GM18502 (cell line): ENCODE data around the gene NRCAM.

Experiments used
- ATAC-seq: cut with Tn5 transposase; IDR thresholded peaks from one replicate; pipeline ENCODE4 v1.9.1; 2021; ENCODE audit warnings: mild to moderate bottlenecking; ENCODE audit not compliant: unreplicated experiment, poor library complexity

Gene NRCAM

DNA sequence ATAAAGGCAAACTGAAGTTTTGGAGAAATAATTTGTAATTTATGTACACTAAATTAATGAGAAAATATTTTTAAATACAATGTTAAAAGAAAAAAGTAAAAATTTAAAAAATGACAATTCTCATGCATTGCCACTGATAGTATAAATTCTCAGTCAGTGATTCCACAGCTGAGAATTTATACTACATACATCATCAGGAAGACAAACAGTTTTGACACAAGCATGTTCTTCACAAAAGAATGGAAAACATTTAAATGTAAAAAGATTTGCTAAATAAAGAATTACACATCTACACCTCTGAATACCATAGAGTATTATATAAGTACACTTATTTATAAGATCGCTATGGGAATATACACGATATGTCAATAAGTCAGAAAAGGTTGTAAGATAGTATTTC is 225.0 kb downstream of the NRCAM start:
- ATAC-seq = no peak

DNA sequence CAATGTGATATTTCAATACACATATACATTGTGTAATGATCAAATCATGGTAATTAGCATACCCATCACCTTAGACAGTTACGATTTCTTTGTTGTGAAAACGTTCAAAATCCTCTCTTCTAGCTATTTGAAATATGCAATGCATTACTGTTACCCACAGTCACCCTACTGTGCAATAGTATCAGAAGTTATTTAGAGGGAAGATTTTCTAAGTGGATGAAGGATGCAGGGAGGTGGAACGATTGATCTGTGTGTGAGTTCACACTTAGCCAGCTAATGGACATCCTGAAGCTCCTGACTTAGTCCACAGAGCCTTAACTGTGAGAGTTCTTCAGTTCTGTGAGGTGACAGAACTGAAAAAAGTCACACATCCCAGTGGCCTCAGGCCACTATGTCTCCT is 228.9 kb downstream of the NRCAM start:
- no peak for ATAC-seq

DNA sequence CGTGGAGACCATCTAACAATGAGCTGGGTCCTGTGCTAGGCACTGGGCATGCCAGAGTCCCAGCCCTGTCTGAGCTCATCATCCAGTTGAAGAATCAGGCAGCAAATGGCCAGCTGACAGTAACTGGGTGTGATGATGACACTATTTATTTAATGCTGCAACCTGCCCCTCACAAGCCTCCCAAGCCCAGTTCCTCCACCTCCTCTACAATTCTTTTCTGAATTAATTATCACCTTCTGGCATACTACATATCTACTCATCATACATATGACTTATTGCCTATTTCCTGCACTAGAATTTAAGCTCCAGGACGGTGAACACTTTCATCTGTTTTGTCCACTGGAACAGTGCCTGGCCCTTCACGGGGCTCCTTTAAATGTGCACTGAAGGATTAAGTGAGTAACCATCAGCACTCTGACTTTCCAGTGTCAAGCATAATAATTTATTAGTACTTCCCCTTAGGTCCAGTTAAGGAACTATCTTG is 229.4 kb downstream of the NRCAM start:
- ATAC-seq = no peak

DNA sequence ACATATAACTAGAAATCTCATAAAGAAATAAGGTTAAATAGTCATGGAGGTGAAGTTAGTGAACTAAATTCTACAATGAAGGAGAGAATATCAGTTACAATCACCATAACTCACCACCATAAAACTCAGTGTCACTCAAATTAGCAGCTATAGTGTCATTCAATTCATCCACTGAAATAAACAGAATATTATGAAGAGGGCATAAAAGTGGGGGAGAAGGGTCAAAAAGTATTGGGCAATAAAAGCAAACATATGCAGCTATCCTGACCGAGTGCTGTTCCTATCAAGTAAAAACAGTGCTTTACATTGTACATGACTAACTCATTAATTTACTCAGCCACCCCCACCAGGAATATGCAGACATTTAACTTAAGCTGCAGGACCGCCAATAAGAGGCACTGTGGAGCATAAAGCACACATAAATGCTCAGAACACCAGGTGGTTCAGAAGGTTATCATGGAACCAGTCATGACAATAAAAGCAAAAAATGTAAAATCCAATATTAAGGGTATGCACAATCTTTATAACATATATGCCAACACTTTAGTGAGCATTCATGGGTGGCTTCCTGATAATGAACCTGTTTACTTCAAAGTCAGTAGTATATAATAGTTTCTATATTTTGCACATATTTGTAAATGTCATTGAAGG is 230.6 kb downstream of the NRCAM start:
- no peak for ATAC-seq

DNA sequence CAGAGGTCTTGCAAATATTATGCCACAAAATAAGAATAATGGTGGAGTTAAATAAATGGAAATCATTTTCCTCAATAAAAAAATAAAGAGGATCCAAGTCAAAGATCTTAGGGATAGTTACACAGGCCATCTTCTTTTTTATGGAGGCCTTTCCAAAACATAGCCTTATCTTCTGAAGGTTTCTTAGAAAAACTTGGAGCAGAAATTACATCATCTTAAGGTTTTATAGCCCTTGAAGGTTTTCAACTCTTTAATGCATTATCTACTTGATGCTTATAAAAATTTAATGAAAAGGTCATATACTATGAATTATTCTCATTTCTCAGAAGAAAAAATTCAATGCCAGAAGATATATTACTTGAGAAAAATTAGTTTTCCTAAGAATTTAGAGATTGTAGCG is 231.8 kb downstream of the NRCAM start:
- ATAC-seq = no peak

DNA sequence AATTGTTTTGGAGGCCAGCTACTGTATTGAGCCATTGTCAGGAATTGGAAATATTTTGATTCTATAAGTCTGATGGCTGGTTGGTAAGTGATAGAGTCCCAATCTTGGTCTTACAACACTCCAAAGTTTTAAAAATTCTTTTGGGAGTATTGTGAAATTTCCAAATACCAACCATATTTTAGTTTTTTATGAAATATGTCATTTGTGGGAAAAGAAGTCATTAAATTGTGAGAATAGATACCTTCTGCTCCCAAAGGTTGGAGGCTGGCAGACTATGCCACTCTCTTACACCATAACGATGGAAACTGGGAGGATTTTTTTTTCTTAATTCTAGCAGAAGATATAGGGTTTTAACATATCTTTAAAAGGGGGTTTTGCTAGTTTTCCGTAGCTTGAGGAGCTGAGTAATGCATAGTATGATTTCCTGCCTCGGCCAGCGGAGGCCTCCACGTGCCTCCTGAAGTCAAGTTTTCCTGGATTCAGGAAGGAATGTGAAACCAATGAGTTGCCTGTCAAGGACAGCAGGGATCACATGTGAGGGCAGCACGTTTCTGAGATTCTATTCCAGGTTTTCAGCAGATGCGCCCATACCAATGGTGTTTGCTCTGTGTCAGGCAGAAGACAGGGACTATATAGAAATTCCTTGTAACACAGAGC is 233.9 kb downstream of the NRCAM start:
- ATAC-seq = no peak

DNA sequence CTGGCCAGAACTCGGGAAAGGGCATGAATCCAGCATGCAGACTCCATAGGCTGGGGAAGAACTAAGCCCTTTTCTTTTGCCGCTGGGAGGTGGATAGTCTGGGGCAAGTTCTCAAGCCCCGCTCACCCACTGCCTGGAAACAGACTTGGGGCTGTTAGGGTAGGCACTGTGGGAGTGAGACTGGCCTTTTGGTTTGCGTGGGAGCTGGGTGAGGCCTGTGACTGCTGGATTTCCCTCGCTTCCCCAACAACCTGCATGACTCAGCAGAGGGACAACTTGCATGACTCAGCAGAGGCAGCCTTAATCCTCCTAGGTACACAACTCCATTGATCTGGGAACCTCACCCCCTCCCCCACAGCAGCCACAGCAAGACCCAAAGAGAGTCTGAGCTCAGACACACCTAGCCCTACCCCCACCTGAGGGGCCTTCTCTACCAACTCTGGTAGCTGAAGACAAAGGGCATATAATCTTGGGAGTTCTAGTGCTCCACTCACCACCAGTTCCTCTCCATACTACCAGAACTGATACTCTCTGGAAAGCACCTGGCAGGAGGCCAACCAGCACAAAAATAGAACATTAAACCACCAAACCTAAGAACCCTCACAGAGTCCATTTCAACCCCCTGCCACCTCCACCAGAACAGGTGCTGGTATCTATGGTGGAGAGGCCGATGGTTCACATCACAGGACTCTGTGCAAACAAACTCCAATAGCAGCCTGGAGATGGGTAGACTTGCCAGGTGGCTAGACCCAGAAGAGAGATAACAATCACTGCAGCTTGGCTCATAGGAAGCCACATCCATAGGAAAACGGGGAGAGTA is 244.6 kb downstream of the NRCAM start:
- peak; percentile 86 for ATAC-seq

DNA sequence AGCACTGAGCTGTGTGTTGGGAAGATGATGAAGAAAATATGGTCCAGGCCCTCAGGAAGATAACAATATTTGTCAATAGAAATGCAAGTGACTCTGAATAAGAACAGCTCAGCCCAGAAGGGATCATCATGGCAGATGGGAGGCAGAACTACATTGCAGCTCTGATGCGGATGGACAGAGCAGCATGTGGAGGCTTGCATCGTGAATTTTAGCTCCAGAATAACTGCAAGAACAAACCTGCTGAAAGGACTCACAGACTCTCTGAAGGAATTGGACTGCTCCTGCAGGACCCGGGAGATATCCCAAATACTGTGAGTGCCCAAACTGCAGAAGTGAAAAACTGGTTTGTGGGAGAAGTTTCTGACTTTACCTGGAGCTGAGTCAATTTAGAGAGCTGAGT is 245.4 kb downstream of the NRCAM start:
- no peak for ATAC-seq

DNA sequence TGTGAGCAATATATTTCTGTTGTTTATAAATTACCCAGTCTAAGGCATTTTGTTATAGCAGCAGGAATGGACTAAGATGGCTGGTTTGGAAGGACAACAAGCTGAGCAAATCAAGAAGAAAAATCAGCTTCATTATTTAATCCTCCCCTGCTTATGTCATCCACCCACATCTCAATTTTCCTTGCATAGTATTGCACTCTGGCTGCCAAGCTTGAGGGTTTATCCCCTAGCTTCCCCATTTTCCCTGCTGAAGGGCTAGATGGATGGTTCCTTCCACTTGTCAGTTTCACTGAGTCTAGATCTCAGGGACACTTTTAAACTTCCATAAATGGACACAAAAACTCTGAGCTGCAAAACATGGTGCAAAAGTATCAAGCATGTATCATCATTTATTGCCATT is 250.9 kb downstream of the NRCAM start:
- ATAC-seq = no peak

DNA sequence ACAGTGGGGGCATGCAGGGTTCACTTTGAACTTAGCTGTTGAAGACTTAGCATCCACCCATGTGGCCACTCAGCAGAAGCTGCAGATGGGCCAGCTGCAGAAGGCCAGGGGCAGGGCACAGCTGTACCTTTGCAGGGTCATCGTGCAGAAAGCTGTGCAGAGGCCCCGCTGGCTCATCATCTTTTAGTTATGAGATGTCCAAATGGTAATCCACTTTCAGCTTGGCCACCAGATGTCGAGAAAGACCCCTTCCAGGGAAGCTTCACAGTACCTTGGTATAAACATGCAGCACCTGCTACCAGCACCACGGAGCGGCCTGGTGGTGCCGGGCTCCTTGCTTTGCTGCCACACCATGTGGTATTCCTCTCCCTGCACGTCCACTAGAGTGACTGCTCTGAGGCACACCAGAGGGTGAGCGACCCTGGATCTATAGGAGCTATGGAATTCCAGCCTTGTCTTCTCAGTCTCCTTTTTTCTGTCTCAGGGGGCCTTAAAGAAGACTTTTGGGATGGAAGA is 251.9 kb downstream of the NRCAM start:
- no peak for ATAC-seq

DNA sequence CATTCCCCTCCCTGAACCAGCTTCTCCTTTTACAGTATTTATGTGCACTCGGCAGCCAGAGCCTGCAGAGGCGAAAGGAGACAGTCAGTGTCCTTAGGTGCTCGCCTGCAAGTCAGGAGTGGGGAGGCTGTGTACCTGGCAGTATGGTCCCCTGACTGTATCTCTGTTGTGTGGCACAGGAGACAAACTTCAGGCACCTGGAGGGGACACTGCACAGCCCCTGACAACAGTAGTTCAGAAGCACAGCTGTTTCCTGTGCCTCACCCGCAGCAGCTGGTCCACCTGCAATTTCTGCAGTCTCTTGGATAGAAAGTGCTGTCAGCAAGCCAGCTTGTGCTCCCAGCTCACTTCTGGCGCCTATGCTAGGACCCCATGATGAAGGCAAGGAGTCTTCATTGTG is 252.7 kb downstream of the NRCAM start:
- peak; percentile 95 for ATAC-seq

DNA sequence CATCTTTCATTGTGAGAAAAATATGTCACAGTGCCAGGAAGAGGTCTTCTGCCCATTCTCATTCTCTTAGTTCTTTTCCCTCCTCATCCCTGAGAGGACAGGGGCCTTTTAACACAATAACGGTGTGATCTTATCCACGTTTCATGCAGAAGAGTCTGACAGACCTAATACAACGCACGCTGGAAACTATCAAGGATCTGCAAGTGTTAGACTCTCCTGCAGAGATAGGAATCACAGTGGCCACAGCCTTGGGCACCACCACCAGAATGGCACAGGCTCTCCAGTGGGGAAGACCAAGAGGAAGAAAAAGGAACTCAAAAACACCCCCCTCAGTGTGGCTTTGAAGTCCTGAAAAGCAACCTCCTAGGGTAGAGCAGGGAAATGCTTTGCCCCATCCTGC is 253.5 kb downstream of the NRCAM start:
- ATAC-seq = no peak

DNA sequence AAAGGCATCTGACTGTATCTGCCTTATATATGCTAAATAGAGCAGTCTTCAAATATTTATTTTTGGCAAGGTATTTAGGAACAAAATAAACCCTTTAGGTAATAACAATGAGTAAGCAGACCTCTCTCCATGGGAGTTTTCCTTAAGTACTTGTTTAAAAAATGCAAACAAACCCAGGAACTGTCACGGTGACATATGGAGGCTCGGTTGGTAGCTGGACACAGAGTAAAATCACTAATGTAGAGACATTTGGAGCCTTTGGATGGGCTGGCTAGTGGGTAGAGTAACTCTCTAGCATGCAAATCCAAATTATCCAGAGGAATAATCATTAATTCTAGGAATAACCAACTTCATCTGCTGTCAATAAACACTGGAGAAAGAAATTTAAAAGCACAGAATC is 254.5 kb downstream of the NRCAM start:
- no peak for ATAC-seq

DNA sequence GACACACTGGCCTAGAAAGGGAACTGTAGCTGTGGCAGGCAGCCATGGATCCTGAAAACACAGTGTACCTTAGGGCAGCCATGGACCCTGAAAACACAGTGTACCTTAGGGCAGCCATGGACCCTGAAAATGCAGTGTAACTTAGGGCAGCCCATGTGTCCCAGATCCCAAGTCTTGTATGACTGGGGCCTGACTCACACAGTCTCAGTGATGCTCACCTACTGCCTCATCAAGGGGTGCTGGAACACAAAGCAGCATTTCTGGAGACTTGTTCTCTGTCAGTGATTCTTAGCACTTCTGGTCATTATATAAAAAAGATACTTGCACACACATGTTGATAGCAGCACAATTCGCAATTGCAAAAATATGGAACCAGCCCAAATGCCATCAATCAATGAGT is 255.9 kb downstream of the NRCAM start:
- ATAC-seq = no peak

DNA sequence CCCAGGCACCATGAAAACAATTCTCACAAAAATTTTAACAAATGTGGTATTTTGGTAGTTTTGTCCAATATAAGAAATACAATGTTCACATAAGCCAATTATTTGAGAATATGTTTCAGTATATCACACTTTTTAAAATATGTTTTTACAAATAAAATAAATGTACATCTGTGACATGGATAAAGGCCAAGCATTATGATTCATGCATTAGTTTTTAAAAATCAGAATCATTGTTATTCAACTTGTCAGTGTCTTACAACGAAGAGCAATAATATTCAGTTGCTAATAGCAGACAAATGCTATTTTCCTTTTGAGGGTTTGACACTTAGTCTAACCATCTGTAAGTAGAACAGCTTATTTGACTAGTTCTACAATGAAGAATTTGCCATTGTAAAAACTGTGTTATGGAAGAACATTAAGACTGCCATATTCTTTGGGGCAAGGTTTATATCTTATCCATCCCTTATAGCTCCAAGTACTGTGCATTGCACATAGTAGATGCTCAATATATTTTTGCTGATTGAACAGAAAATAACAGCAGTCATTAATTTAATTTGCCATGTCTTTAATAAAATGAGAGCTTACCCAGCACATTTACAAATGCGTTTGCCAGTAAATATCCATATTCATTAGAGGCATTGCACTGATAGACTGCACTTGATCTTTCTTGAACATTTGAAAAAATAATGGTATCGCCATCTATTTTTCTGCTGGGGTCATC is 258.7 kb downstream of the NRCAM start:
- ATAC-seq = no peak

DNA sequence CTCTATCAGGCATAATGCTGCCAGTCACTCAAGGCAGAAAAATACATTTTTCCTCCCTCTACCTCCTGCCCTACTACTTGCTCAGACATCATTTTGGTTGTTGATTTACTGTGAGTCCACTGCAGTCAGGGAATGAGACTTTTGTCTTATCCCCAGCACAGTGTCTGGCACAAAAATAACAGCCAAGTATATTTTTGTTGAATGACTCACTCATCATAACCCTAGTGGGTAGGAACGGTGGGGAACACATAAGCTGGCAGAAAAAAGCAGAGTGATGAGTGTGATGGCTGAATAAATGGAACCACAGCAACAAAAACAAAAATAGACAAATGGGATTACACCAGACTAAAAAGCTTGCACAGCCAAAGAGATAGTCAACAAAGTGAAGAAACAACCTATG is 260.2 kb downstream of the NRCAM start:
- no peak for ATAC-seq

DNA sequence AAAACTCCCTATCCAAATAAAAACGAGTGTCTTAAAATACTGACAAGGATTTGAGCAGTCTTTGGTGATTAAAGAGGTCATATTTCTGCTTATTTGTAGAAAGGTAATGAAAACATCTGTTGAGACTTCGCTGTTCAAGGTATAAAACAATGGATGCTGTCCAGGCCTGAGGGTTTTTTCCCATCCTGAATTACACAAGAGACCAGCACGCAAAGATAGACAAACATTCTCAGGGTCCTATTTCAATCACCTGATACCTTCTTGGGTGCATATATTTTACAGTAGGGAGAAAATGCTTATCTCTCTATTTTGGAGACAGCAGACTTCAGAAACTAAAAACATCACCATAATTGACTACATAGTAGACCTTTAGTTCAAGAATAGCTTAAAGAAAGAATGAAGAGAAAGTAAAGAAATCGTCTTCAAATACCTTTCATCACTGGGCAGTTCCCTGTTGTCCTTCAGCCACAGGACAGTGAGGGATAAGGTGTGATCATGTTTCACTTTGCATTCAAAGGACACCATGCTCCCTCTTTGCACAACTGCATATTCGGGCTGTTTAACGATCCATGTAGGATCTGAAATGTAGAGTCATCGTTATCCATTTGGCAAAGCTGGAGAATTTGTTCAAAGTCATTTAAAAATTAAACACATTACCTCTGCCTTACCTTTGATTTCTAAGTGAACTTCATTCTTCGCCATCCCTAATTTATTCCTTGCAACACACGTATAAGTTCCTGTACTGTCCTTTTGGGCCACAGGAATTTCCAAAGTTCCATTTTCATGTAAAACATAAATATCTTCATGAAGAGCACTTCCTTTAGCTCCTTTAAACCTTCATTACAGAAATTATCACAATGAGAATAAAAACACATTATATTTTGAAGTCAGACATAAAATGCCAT is 262.4 kb downstream of the NRCAM start:
- ATAC-seq = no peak

DNA sequence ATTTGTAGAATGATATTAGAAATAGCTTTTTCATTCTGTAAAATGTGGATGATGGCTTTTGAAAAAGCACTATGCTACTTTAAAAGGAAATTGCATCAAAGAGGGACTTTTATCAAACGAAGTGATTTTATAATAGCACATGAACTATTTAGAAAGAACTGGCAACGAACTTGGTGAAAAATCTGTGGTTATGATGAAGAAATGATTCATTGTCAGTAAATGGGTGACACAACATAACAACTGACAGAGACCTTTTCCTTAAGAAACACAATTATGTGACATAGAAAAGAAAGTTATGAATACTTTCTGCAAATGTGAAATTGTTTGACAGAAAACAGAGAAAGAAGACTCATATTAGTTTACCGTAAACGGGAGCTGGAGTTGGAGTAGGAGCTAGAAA is 265.3 kb downstream of the NRCAM start:
- ATAC-seq = no peak

DNA sequence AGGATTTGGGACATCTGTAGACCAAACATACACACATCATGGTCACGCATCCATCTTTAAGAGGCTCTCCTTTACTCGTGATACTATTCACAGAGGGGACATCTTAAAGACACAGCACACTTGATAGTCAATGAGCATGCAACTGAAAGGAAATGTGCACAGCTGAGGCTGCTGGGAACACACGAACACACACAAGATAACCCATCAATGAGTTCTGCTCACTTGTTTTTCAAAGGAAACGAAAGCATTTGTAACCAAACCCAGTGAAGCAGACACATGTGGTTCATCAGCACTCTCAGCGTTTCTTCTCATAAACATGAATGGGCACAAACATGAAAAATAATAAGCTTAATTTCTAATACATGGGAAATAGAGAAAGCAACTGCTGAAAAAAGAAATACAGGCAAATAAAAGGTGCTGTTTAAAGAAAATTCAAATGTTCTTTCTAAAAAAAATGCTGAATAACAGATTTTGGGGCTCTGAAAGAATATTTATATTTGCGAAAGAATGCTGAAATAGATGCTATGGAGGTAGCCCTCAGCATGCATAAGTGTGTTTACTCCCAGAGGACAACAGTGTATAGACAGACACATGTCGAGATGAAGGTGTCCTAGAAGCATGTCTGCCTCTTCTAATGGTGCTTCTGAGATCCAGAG is 266.4 kb downstream of the NRCAM start:
- ATAC-seq = peak; percentile 92
